CD14-positive monocyte (primary cell): ENCODE results near the gene CLIP4. TPM values are rescaled to one million over a fixed set of nuclear protein-coding genes. Genes with fewer than 3 reads are reported as not detected.

Experiments used
- DNase-seq, 3 donors: peaks; one replicate each; pipeline ENCODE4 v3.0.0-alpha.2; 2011 to 2022
- H2AFZ ChIP-seq: 2 replicates; pipeline ENCODE4 v1.6.0; 2012; ENCODE audit warnings: mild to moderate bottlenecking, low read depth, low read length, inconsistent platforms; ENCODE audit not compliant: insufficient read depth, poor library complexity, severe bottlenecking
- H3K27ac ChIP-seq, 2 donors: 1 replicate in 1 of 2; 2 replicates in 1 of 2; pipeline ENCODE4 v1.5.1; 2012 to 2013; ENCODE audit warnings: low read length in 2 of 2, control low read depth in 1 of 2, inconsistent platforms in 1 of 2, low read depth in 1 of 2, mild to moderate bottlenecking in 1 of 2
- H3K27me3 ChIP-seq, 2 donors: one replicate each; pipeline versions ENCODE4 v1.6.0 to v1.6.1; 2011 to 2013; ENCODE audit warnings: low read length in 2 of 2; ENCODE audit not compliant: control insufficient read depth in 2 of 2, insufficient read depth in 2 of 2
- H3K36me3 ChIP-seq, 2 donors: replicated peaks in 1 of 2; 1 replicate in 1 of 2; 2 replicates in 1 of 2; pipeline versions ENCODE4 v1.5.1 to v1.6.1; 2012 to 2013; ENCODE audit warnings: low read length in 2 of 2, control low read depth in 1 of 2, inconsistent platforms in 1 of 2, mild to moderate bottlenecking in 1 of 2; ENCODE audit not compliant: insufficient read depth in 2 of 2, control insufficient read depth in 1 of 2
- H3K4me1 ChIP-seq, 2 donors: 1 replicate in 1 of 2; 2 replicates in 1 of 2; pipeline versions ENCODE4 v1.5.1 to v1.6.1; 2012 to 2013; ENCODE audit warnings: low read length in 2 of 2, control low read depth in 1 of 2, inconsistent platforms in 1 of 2, mild to moderate bottlenecking in 1 of 2, moderate library complexity in 1 of 2; ENCODE audit not compliant: insufficient read depth in 2 of 2, control insufficient read depth in 1 of 2
- H3K4me2 ChIP-seq: replicated peaks from 2 replicates; pipeline ENCODE3; 2012; ENCODE audit warnings: low read length, moderate library complexity, mild to moderate bottlenecking; ENCODE audit not compliant: poor library complexity, severe bottlenecking; ENCODE audit errors: extremely low read depth
- H3K4me3 ChIP-seq, 3 experiments: fragments of 200-600 bp in 1 of 3; sonication (generic) in 1 of 3; replicated peaks in 1 of 3; 1 replicate in 2 of 3; 2 replicates in 1 of 3; pipeline ENCODE4 v1.5.1; 2011 to 2013; ENCODE audit warnings: low read length in 3 of 3, mild to moderate bottlenecking in 3 of 3, control low read depth in 2 of 3, low read depth in 2 of 3, inconsistent platforms in 1 of 3, moderate library complexity in 1 of 3
- H3K79me2 ChIP-seq: 2 replicates; pipeline ENCODE4 v1.6.0; 2012; ENCODE audit warnings: mild to moderate bottlenecking, control low read depth, inconsistent platforms, low read length, moderate library complexity; ENCODE audit not compliant: insufficient read depth
- H3K9ac ChIP-seq: 2 replicates; pipeline ENCODE4 v1.6.0; 2017; ENCODE audit warnings: low read length, mild to moderate bottlenecking; ENCODE audit not compliant: insufficient read depth, poor library complexity, severe bottlenecking
- H3K9me3 ChIP-seq, 2 donors: replicated peaks in 1 of 2; 1 replicate in 1 of 2; 2 replicates in 1 of 2; pipeline versions ENCODE4 v1.5.1 to v1.6.1; 2012 to 2013; ENCODE audit warnings: low read length in 2 of 2, control low read depth in 1 of 2; ENCODE audit not compliant: control insufficient read depth in 1 of 2, insufficient read depth in 1 of 2
- H4K20me1 ChIP-seq: 2 replicates; pipeline ENCODE4 v1.6.0; 2012; ENCODE audit warnings: mild to moderate bottlenecking, low read length, control low read depth, moderate library complexity; ENCODE audit not compliant: insufficient read depth
- H3K27ac Mint-ChIP-seq, 7 donors: one replicate each; pipeline ENCODE4 v1.8.0; 2020; ENCODE audit warnings: mild to moderate bottlenecking in 7 of 7, mixed read lengths in 7 of 7, moderate library complexity in 6 of 7, inconsistent platforms in 2 of 7
- H3K27me3 Mint-ChIP-seq, 3 donors: one replicate each; pipeline ENCODE4 v1.8.0; 2021 to 2022; ENCODE audit warnings: low read depth in 3 of 3, mild to moderate bottlenecking in 3 of 3, mixed read lengths in 3 of 3, moderate library complexity in 3 of 3, inconsistent platforms in 1 of 3
- H3K36me3 Mint-ChIP-seq, 2 donors: one replicate each; pipeline ENCODE4 v1.8.0; 2020; ENCODE audit warnings: mixed read lengths in 2 of 2, inconsistent platforms in 1 of 2, mild to moderate bottlenecking in 1 of 2
- H3K4me1 Mint-ChIP-seq: one replicate; pipeline ENCODE4 v1.8.0; 2020; ENCODE audit warnings: mild to moderate bottlenecking, mixed read lengths
- H3K4me3 Mint-ChIP-seq, 2 donors: one replicate each; pipeline ENCODE4 v1.8.0; 2020; ENCODE audit warnings: mild to moderate bottlenecking in 2 of 2, mixed read lengths in 2 of 2, moderate library complexity in 1 of 2
- H3K9me3 Mint-ChIP-seq, 7 donors: one replicate each; pipeline ENCODE4 v1.8.0; 2020 to 2022; ENCODE audit warnings: mixed read lengths in 7 of 7, mild to moderate bottlenecking in 6 of 7, moderate library complexity in 6 of 7, inconsistent platforms in 2 of 7
- WGBS: methylation state at CpG from one replicate; pipeline ENCODE4 v1.1.5; 2013; ENCODE audit warnings: missing lambda C conversion rate; ENCODE audit not compliant: insufficient coverage; 5-methylcytosine and 5-hydroxymethylcytosine counted together
- intact Hi-C, 2 donors: fragments of 100-400 bp; cut with micrococcal nuclease; formaldehyde crosslinking; loops; one replicate each; pipeline versions ENCODE4 v1.15.0 to v1.15.1; 2023
- polyA plus RNA-seq, 3 donors: library from polyadenylated mRNA; depleted of rRNA in 1 of 3; unstranded in 2 of 3; stranded (reverse) in 1 of 3; fragments of 300-500 nt in 2 of 3; fragments of >200 nt in 1 of 3; fragmentation: Illumina TruSeq in 2 of 3; gene quantifications; 1 replicate in 2 of 3; 2 replicates in 1 of 3; pipeline ENCODE4 v1.2.3, GENCODE V29; 2012 to 2021
- TF ChIP-seq, protein P1 (sequence below): fragments of 200-600 bp; IDR thresholded peaks from one replicate; pipeline ENCODE4 v1.8.0; 2022; ENCODE audit warnings: antibody characterized with exemption, mild to moderate bottlenecking

The CLIP4 gene
- polyA plus RNA-seq, 3 donors: 19.6 to 29.8 (median 21.7) TPM

DNA sequence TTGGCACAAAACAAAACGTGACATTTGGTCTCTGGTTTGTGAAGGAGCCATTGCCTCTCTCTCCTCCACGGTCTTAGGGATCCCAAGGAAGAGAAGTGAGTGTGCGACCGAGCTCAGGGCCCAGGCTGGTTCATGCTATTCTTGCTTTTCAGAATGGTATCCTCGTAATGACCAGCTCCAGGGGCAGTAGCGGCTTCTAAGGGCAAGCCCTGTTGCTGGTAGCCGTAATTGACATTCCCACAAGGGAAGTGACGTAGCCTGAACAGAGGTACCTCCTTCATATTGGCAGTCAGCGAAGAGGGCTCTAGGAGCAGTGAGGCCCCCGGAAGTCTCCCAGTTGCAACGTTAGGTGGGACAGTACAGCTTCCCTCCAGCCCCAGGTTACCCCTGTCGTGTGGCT is 77.9 kb downstream of the CLIP4 start:
- intact Hi-C loops: no loop called here
- Histone ChIP-seq H3K79me2 (no peaks in the 10 kb centered on the region), H3K9ac (no peak overlapping the region), H3K9me3 (no peaks in the 10 kb centered on the region), H3K4me3 (no peak overlapping the region), H3K4me2 (no peak overlapping the region), H3K4me1 (peaks cover 8 to 9% of the 10 kb centered on the region in 2 donors), H3K36me3 (no peaks in the 10 kb centered on the region), H3K27me3 (no peaks in the 10 kb centered on the region), H3K27ac (no peak overlapping the region), H2AFZ (no peak overlapping the region), H4K20me1 (no peaks in the 10 kb centered on the region)
- Mint-ChIP-seq H3K27ac (no peak overlapping the region), H3K4me3 (no peak overlapping the region), H3K27me3 (peaks cover 0 to 1% (median 0%) of the 10 kb centered on the region in 3 donors), H3K4me1 (peaks cover 18% of the 10 kb centered on the region), H3K9me3 (no peaks in the 10 kb centered on the region), H3K36me3 (peaks cover 0 to 4% of the 10 kb centered on the region in 2 donors)
- TF ChIP-seq, protein P1, sequence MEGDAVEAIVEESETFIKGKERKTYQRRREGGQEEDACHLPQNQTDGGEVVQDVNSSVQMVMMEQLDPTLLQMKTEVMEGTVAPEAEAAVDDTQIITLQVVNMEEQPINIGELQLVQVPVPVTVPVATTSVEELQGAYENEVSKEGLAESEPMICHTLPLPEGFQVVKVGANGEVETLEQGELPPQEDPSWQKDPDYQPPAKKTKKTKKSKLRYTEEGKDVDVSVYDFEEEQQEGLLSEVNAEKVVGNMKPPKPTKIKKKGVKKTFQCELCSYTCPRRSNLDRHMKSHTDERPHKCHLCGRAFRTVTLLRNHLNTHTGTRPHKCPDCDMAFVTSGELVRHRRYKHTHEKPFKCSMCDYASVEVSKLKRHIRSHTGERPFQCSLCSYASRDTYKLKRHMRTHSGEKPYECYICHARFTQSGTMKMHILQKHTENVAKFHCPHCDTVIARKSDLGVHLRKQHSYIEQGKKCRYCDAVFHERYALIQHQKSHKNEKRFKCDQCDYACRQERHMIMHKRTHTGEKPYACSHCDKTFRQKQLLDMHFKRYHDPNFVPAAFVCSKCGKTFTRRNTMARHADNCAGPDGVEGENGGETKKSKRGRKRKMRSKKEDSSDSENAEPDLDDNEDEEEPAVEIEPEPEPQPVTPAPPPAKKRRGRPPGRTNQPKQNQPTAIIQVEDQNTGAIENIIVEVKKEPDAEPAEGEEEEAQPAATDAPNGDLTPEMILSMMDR: no peak
- 83% methylated on average over 9 of the region's 12 CpGs for WGBS
- no peak for DNase-seq

DNA sequence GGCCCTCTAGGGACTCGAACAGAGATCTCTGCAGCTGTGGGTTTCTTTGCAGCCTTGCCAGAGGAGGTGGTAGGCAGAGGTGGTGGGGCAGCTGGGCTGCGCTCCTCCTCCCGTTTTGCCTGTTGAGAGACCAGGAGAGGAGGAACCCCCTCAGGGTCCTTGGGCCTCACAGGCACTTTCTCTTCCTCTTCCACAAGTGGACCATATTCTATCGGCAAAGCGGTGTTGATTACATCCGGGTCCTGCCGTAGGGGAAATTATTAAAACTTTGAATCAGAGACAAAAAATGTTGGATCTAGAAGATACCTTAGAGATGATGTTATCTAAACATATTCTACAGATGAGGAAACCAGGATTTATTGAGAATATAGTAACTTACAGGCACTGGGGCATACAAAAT is 78.5 kb downstream of the CLIP4 start:
- H3K4me1 Mint-ChIP-seq: peaks cover 18% of the 10 kb centered on the region
- no CpG with 5 or more reads among the region's 7 CpGs for WGBS
- H3K27me3 Mint-ChIP-seq: peaks cover 0 to 3% (median 0%) of the 10 kb centered on the region in 3 donors
- TF ChIP-seq, protein P1: no peak
- no peak overlapping the region for H3K27ac ChIP-seq
- H3K4me3 ChIP-seq: no peak overlapping the region
- H4K20me1 ChIP-seq: no peaks in the 10 kb centered on the region
- H3K4me2 ChIP-seq: no peak overlapping the region
- H3K27ac Mint-ChIP-seq: no peak overlapping the region
- no peaks in the 10 kb centered on the region for H3K36me3 ChIP-seq
- peaks cover 8 to 9% of the 10 kb centered on the region in 2 donors for H3K4me1 ChIP-seq
- no peaks in the 10 kb centered on the region for H3K27me3 ChIP-seq
- intact Hi-C loops: no loop called here
- H3K9me3 Mint-ChIP-seq: no peaks in the 10 kb centered on the region
- H3K9ac ChIP-seq: no peak overlapping the region
- peaks cover 0 to 4% of the 10 kb centered on the region in 2 donors for H3K36me3 Mint-ChIP-seq
- no peaks in the 10 kb centered on the region for H3K9me3 ChIP-seq
- H3K4me3 Mint-ChIP-seq: peak overlapping the region in 1 of 2 donors; percentile 57
- peak in 1 of 3 donors; percentile 20 for DNase-seq
- H2AFZ ChIP-seq: no peak overlapping the region
- no peaks in the 10 kb centered on the region for H3K79me2 ChIP-seq
